CD4-positive, alpha-beta T cell treated with Interleukin-6 for 4 hours (primary cell): Measurements from ENCODE around the gene PCSK5.
"Not testable (repeated sequence)": the region's sequence is repeated elsewhere in the genome, so short reads cannot be mapped to it uniquely, and the experiment has no call there.

Experiments used
- DNase-seq: peaks from one replicate; pipeline ENCODE4 v3.0.0-alpha.2; 2020; ENCODE audit warnings: mixed read lengths

The PCSK5 gene

GRCh38 chr9:76271755-76272154, 381.3 kb downstream of the PCSK5 start:
- DNase-seq = no peak

GRCh38 chr9:76289042-76289441, 398.6 kb downstream of the PCSK5 start:
- DNase-seq = no peak

- no peak for DNase-seq
Observed at GRCh38 chr9:76289703-76290102, 399.2 kb downstream of the PCSK5 start.

GRCh38 chr9:76290555-76290954, 400.1 kb downstream of the PCSK5 start:
- DNase-seq = no peak

GRCh38 chr9:76292246-76292645, 401.8 kb downstream of the PCSK5 start:
- DNase-seq = no peak

- no peak for DNase-seq
Observed at GRCh38 chr9:76292658-76293057, 402.2 kb downstream of the PCSK5 start.

- no peak for DNase-seq
Observed at GRCh38 chr9:76294301-76294700, 403.8 kb downstream of the PCSK5 start.

GRCh38 chr9:76296561-76297310, 406.3 kb downstream of the PCSK5 start:
- no peak for DNase-seq

GRCh38 chr9:76297721-76298239, 407.3 kb downstream of the PCSK5 start:
- no peak for DNase-seq

- no peak for DNase-seq
Observed at GRCh38 chr9:76298521-76299144, 408.2 kb downstream of the PCSK5 start.

- DNase-seq = no peak
Observed at GRCh38 chr9:76302543-76302942, 412.1 kb downstream of the PCSK5 start.

GRCh38 chr9:76302947-76303550, 412.6 kb downstream of the PCSK5 start:
- DNase-seq = peak; percentile 15

GRCh38 chr9:76307047-76307446, 416.6 kb downstream of the PCSK5 start:
- not testable (repeated sequence) for DNase-seq

- no peak for DNase-seq
Observed at GRCh38 chr9:76310577-76310976, 420.1 kb downstream of the PCSK5 start.

GRCh38 chr9:76310991-76311390, 420.5 kb downstream of the PCSK5 start:
- no peak for DNase-seq

GRCh38 chr9:76311537-76311936, 421.1 kb downstream of the PCSK5 start:
- no peak for DNase-seq

GRCh38 chr9:76313771-76314170, 423.3 kb downstream of the PCSK5 start:
- no peak for DNase-seq

GRCh38 chr9:76314321-76314720, 423.8 kb downstream of the PCSK5 start:
- no peak for DNase-seq

GRCh38 chr9:76316069-76316468, 425.6 kb downstream of the PCSK5 start:
- DNase-seq = no peak

GRCh38 chr9:76319466-76319865, 429.0 kb downstream of the PCSK5 start:
- DNase-seq = not testable (repeated sequence)

GRCh38 chr9:76321195-76321828, 430.8 kb downstream of the PCSK5 start:
- no peak for DNase-seq

GRCh38 chr9:76322810-76323209, 432.3 kb downstream of the PCSK5 start:
- no peak for DNase-seq

- no peak for DNase-seq
Observed at GRCh38 chr9:76323490-76323889, 433.0 kb downstream of the PCSK5 start.
